Subcutaneous adipose tissue (tissue), 4 donors: ENCODE measurements around the gene TNPO1. TPM values are rescaled to one million over a fixed set of nuclear protein-coding genes. Genes with fewer than 3 reads are reported as not detected.

Experiments used
- total RNA-seq, 4 donors: library from RNA; depleted of rRNA; stranded (reverse); fragments of >200 nt; gene quantifications; one replicate each; pipeline ENCODE4 v1.1.0, GENCODE V29; 2016
- TF ChIP-seq, protein P1 (sequence below): fragments of 450-650 bp; IDR thresholded peaks from one replicate; pipeline ENCODE4 v1.5.1; 2016; ENCODE audit warnings: low read depth, mild to moderate bottlenecking, control low read depth, antibody characterized with exemption, moderate library complexity

The TNPO1 gene
- total RNA-seq, 4 donors from 2014 or later, result 92.1 to 130 (median 103) TPM

DNA sequence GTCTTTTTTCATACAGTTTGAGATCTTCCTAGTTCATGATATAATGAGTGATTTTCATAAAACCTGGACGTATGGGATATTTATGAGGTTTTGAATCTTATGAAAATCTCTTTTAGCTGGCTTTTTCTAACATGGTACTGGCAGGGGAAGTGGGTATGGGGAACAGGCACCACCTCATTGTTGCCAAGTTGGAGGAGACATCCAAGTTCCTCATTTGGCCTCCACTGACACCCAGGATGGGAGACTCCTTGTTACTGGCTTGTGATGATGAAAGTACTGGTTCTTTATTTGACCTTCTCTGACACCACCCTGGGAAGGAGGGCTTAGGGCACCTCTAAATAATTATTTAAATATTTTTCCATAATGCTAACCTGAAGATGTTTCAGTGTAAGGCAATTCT lies 4.0 kb upstream of the TNPO1 start:
- TF ChIP-seq, protein P1, sequence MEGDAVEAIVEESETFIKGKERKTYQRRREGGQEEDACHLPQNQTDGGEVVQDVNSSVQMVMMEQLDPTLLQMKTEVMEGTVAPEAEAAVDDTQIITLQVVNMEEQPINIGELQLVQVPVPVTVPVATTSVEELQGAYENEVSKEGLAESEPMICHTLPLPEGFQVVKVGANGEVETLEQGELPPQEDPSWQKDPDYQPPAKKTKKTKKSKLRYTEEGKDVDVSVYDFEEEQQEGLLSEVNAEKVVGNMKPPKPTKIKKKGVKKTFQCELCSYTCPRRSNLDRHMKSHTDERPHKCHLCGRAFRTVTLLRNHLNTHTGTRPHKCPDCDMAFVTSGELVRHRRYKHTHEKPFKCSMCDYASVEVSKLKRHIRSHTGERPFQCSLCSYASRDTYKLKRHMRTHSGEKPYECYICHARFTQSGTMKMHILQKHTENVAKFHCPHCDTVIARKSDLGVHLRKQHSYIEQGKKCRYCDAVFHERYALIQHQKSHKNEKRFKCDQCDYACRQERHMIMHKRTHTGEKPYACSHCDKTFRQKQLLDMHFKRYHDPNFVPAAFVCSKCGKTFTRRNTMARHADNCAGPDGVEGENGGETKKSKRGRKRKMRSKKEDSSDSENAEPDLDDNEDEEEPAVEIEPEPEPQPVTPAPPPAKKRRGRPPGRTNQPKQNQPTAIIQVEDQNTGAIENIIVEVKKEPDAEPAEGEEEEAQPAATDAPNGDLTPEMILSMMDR, result no peak

DNA sequence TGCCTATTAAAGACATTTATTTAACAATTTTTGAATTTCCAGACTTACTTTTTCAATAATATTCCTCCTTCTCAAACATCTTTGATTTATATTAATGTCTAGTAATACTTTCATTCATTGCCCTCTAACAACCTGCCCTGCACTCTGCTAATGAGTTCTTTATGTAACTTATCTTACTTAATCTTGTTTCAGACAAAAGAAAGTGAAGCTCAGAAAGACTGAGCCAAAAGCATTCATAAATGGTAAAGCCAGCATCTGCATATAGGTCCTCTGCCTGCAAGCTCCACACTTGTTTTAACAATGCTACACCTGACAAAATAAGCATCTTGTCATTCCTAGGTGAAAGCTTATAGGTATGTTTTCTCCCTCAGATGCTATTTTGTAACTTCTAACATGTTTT lies 2.4 kb upstream of the TNPO1 start:
- TF ChIP-seq, protein P1, result no peak

DNA sequence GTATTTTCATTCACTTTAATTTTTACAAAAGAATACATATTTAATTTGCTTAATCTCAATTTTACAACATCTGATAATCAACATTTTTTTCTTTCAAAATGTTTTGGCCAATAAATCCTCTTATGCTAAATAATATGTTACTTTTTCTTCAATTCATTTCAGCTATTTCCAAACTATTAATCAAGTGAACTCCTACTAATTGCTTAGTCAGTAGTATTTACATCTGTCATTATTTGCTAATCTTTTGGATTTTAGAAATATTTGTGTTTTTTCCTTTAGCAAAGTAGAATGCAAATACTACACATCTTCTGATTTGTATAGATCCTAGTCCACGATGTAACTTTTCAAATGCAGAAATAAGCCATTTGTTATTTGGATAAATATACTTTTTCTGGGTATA lies 1.6 kb upstream of the TNPO1 start:
- TF ChIP-seq, protein P1, result no peak

DNA sequence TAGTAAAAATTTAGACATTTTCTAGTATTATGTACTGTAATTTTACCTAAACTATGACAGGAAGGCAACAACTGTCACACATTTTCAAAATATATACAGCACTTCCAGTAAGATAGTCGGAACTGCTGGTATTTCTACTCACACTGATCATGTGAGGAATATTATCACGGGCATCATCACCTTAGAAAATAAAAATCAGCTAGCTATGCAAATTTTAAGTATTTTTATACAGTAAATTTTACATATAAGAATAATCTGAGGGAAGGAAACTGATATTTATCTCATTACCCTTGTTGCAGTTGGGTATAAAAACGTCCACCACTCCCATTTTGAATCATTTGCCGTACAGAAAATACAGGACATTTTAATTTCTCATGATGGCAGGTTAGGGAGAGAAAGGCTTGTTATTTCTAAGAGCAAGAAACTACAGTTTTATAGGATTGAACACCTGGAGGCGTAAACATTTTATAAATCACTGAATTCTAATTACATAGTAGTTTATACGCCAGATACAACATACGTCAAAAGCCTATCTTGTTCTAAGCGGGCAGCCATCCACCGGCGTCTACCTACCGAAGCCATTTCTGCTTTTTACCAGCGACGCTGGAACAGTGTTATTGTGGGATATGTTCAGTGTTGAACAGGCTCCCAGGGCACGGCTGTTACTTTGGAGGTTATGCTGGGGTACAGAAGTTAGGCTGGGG lies 729 bp upstream of the TNPO1 start:
- TF ChIP-seq, protein P1, result no peak

DNA sequence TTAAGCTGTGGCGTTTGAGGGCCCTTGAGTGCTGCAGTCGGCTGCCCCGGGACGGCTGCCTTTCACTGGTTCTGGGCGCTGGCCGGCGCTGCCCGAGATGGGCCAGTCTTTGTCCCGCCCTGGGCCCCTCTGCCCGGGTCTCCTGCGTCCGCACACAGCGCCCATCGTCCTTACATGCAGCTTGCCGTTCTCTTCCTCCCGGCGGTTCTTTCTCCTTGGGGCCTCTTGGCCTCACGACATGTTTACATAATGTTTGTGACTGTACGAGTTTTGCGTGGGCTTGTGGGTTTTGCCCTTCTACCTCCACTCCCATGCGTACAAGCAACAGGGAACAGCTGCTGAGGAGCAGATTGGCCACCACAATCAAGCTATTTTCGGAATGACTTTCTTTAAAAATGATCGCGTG lies 618 bp downstream of the TNPO1 start:
- TF ChIP-seq, protein P1, result no peak

- TF ChIP-seq, protein P1, result no peak
Measured at GRCh38 chr5:72817671-72818266, 1.3 kb downstream of the TNPO1 start.

DNA sequence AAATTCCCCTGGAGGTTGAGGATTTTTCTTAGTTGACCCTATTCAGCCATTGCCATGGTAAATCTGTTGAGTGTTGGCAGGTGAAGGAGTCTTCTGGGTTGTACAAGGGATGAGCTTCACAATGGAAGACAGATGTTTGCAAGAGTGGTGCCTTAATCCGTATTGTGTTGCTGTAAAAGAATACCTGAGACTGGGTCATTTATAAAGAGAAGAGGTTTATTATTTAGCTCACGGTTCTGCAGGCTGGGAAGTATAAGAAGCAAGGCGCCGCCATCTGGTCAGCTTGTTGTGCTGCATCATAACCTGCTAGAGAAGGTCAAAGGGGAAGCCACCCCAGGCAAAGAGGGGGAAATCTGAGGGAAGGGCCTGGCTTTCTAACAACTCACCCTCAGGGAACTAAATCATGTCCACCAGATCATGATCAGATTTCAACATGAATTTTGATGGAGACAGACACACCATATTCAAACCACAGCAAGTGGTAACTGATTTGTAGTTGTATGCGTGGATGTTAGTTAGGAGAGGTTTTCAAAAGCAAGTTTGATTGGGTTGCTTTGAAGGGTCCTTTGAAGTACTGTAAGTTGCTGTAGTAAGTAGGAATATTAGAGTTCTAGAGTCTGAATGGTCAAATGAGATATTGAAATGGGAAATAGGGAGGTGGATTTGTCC lies 2.5 kb downstream of the TNPO1 start:
- TF ChIP-seq, protein P1, result no peak
